ENCODE measurements around the gene ZNF423. TPM values are rescaled to one million over a fixed set of nuclear protein-coding genes. Genes with fewer than 3 reads are reported as not detected.
A peak's percentile ranks its signal among the peaks of the same experiment; 100 is the strongest.

Gene ZNF423
- total and polyA plus RNA-seq, 12 donors: 1.7 to 10.6 (median 5.5) TPM

DNA sequence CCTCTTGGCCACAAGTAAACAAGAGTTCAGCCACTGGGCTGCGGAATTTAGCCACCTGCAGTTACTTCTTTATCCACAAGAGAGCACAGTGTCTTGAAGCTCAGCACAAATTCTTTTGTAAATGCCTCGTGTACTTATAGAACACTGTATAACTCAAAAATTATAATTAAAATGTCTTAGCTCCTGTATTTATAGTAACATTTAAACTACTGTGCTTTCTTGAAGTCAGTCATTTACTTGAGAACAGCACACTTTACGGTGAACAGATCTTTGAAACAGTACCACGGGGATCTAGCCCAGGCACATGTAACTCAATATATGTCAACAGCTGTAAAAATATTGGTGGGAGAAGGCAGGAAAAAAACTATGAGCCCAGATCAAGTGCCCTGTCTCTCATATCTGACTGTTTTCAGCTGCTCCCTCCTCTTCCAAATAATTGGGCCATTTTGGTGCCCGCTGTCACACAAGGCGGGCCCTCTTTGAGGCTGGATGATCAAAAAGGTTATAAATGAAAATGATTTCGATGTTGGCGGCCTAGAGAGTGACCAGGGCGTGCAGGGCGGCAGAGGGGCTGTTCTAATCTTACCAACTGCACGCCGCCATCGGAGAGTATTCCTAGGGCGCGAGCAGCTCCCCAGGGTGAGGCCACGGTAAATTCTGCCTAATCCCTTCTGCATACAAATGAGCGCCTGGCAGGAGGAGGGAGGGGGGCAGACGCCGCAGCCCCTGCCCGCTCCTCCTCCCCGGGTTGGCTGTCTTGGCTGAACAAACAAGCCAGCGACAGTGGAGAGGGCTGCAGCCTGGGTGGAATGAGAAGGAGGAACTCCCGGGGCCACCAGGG lies 299.1 kb downstream of the ZNF423 start:
- no peak overlapping the region for H3K27ac ChIP-seq
- no peak overlapping the region for H3K4me3 ChIP-seq
- no peaks in the 10 kb centered on the region for H3K9me3 ChIP-seq (replicated peaks in 1 of 3)
- no peak for TF ChIP-seq POLR2A (IDR thresholded peaks at IDR 0.05)
- TF ChIP-seq CTCF (IDR thresholded peaks at IDR 0.05): peak in 4 of 6 experiments; percentile 32 to 53 (median 39)
- H3K4me1 ChIP-seq (replicated peaks in 1 of 2): no peaks in the 10 kb centered on the region
- H3K36me3 ChIP-seq (replicated peaks in 1 of 2): no peaks in the 10 kb centered on the region
- intact Hi-C loops (cut with DNase I): no loop called here
- H3K27me3 ChIP-seq: no peaks in the 10 kb centered on the region
- WGBS, 4 donors: 74 to 77% (median 75%) methylated on average over 23 of the region's 23 CpGs
- no peak for DNase-seq

GRCh38 chr16:49556249-49556605 lies 299.7 kb downstream of the ZNF423 start:
- Histone ChIP-seq H3K36me3 (replicated peaks in 1 of 2) (no peaks in the 10 kb centered on the region), H3K9me3 (replicated peaks in 1 of 3) (no peaks in the 10 kb centered on the region), H3K27me3 (no peaks in the 10 kb centered on the region), H3K27ac (no peak overlapping the region), H3K4me3 (no peak overlapping the region), H3K4me1 (replicated peaks in 1 of 2) (no peaks in the 10 kb centered on the region)
- intact Hi-C loops (cut with DNase I): no loop called here
- WGBS, 4 donors: 72 to 77% (median 75%) methylated on average over 4 of the region's 4 CpGs
- TF ChIP-seq CTCF (IDR thresholded peaks at IDR 0.05) (no peak), POLR2A (IDR thresholded peaks at IDR 0.05) (no peak)
- no peak for DNase-seq

- no peaks in the 10 kb centered on the region for H3K27me3 ChIP-seq
- H3K36me3 ChIP-seq (replicated peaks in 1 of 2): no peaks in the 10 kb centered on the region
- H3K27ac ChIP-seq: no peak overlapping the region
- no peaks in the 10 kb centered on the region for H3K9me3 ChIP-seq (replicated peaks in 1 of 3)
- DNase-seq: no peak
- H3K4me1 ChIP-seq (replicated peaks in 1 of 2): no peaks in the 10 kb centered on the region
- intact Hi-C loops (cut with DNase I): no loop called here
- TF ChIP-seq CTCF (IDR thresholded peaks at IDR 0.05) (no peak), POLR2A (IDR thresholded peaks at IDR 0.05) (no peak)
- H3K4me3 ChIP-seq: no peak overlapping the region
- WGBS, 4 donors: 56 to 69% (median 62%) methylated on average over 3 of the region's 3 CpGs
These were observed 301.2 kb downstream of the ZNF423 start for GRCh38 chr16:49554681-49555080.

DNA sequence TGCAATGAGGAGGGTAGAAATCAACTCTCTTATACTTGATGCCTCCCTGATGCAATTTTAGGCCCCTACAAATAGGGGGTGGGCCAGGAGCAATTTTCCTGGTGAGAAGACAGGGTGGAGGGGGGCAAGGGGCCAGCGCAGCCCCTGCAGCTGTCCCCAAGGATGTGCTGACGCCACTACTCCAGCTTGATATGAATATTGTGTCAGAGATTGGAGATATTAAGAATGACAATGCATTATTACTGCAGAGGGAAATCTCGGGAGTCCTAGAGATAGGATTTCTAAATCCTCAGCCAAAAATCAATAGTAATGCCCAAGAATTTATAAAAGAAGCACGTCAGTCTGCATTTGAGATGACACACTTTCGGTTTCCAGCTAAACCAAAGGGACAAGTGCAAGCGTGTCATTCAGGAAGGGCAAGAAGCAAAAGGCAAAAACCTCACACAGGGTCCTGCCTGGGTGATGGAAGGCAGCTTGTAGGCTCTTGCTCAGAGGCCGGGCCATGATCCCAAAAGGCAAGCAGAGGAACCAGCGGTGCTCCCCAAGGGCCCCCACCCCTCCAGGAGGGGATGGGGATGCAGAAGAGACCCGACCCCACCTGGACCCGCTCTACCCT lies 303.5 kb downstream of the ZNF423 start:
- H3K27ac ChIP-seq: no peak overlapping the region
- TF ChIP-seq CTCF (IDR thresholded peaks at IDR 0.05): no peak
- TF ChIP-seq POLR2A (IDR thresholded peaks at IDR 0.05): no peak
- no peak for DNase-seq
- no peak overlapping the region for H3K4me3 ChIP-seq
- H3K36me3 ChIP-seq (replicated peaks in 1 of 2): no peaks in the 10 kb centered on the region
- intact Hi-C loops (cut with DNase I): no loop called here
- WGBS, 4 donors: 76 to 83% (median 79%) methylated on average over 9 to 10 of the region's 10 CpGs
- H3K27me3 ChIP-seq: no peaks in the 10 kb centered on the region
- no peaks in the 10 kb centered on the region for H3K4me1 ChIP-seq (replicated peaks in 1 of 2)
- H3K9me3 ChIP-seq (replicated peaks in 1 of 3): no peaks in the 10 kb centered on the region
